Measurements from ENCODE around the gene NEK2. TPM values are rescaled to one million over a fixed set of nuclear protein-coding genes. Genes with fewer than 3 reads are reported as not detected.

Gene NEK2
- total RNA-seq, 1 experiment from 2014 or later: 47.5 TPM

GRCh38 chr1:211656728-211657127 lies 18.7 kb downstream of the NEK2 start:
- H3K9me3 ChIP-seq (ENCODE audit: low read length): no peaks in the 10 kb centered on the region
- H3K9ac ChIP-seq (ENCODE audit: low read length): no peak overlapping the region
- no peaks in the 10 kb centered on the region for H3K27me3 ChIP-seq (ENCODE audit: low read length)
- H3K36me3 ChIP-seq (ENCODE audit: low read depth, low read length): no peaks in the 10 kb centered on the region
- H3K79me2 ChIP-seq (ENCODE audit: low read length): no peaks in the 10 kb centered on the region
- intact Hi-C loops (cut with micrococcal nuclease): no loop called here
- DNase-seq: no peak
- ChIA-PET CTCF (no interaction called here), POLR2A (ENCODE audit: unreplicated experiment) (no interaction called here)
- H3K9me2 ChIP-seq (replicated peaks; ENCODE audit: low read length): no peaks in the 10 kb centered on the region
- H3F3A ChIP-seq (ENCODE audit: low read length, unreplicated experiment): no peaks in the 10 kb centered on the region
- no peak overlapping the region for H3K4me2 ChIP-seq (ENCODE audit: low read length)
- H3K4me3 ChIP-seq (ENCODE audit: low read length): no peak overlapping the region
- no peaks in the 10 kb centered on the region for H4K20me1 ChIP-seq (ENCODE audit: low read length)
- H3K27ac ChIP-seq (ENCODE audit: low read length): no peak overlapping the region
- TF ChIP-seq EZH2 (IDR thresholded peaks at IDR 0.05; ENCODE audit: low read length, unreplicated experiment): no peak
- TF ChIP-seq CTCF (conservative IDR thresholded peaks at IDR 0.05; ENCODE audit: low read depth, low read length): no peak
- TF ChIP-seq EZH2phosphoT487 (IDR thresholded peaks at IDR 0.05; ENCODE audit: borderline replicate concordance, low read length): no peak
- peaks cover 13% of the 10 kb centered on the region for H3K4me1 ChIP-seq (ENCODE audit: insufficient read depth, low read length)
- no peak overlapping the region for H2AFZ ChIP-seq (ENCODE audit: low read length)
- no TSS peak for BruUV-seq (replicated peaks)
- no peak for ATAC-seq

DNA sequence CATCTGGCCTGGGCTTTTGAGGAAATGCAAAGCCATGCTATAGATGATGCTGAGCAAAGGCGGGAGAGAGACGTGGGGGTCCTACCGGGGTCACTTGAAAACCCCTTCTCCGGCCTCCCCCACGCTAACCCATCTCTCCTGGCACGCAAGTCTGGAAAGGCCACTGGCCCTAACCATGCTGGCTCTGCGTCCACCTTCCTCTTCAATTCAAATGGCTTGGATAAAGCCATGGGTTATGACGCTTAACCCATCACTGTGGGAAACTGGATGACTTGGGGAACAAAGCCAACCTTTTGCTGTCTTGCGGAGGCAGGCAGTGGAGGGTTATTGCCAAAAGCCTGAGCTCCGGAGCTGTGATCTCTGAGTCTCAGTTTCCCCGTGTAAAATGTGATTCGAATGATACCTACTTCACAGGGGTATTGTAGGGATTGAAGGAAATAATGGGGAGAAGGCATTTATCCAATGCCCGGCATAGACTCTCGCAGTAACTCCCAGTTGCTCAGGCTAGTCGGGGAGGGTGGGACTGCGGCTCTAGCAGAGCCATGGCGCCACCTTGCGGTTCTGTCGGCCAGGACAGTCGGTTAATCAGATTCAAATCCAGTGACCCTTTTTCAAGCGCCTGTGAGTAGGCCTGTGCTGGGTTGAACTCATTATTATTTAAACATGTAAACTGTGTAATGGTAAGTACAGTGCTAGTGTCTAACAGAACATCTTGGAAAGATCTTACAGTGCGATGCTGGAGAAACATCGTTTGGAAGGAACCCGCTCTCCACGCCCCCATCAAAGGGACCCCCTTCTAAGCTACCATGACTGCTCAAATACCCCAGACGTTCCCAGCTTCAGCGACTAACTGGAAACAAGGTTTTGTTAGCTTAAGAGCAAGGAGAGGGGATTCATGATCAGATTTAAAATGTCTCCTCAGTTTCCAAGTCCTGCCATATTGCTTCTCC lies 20.3 kb downstream of the NEK2 start:
- peaks cover 13% of the 10 kb centered on the region for H3K4me1 ChIP-seq (ENCODE audit: insufficient read depth, low read length)
- H3K9me3 ChIP-seq (ENCODE audit: low read length): no peaks in the 10 kb centered on the region
- H4K20me1 ChIP-seq (ENCODE audit: low read length): no peaks in the 10 kb centered on the region
- no peaks in the 10 kb centered on the region for H3K79me2 ChIP-seq (ENCODE audit: low read length)
- DNase-seq: peak; percentile 93
- H3K4me2 ChIP-seq (ENCODE audit: low read length): peak overlapping the region; percentile 52
- no peaks in the 10 kb centered on the region for H3K36me3 ChIP-seq (ENCODE audit: low read depth, low read length)
- peak; percentile 88 for ATAC-seq
- no peak overlapping the region for H3K27ac ChIP-seq (ENCODE audit: low read length)
- H3K9me2 ChIP-seq (replicated peaks; ENCODE audit: low read length): no peaks in the 10 kb centered on the region
- no peak overlapping the region for H3K9ac ChIP-seq (ENCODE audit: low read length)
- no peaks in the 10 kb centered on the region for H3F3A ChIP-seq (ENCODE audit: low read length, unreplicated experiment)
- intact Hi-C loops (cut with micrococcal nuclease): loop anchor here (1.0 kb wide), 4 partner anchors 76 to 332 kb away; partner anchors contain the start of gene SLC30A1
- CTCF ChIA-PET: interaction anchor here (0.6 kb wide), 1 partner anchor 96 kb away, joined by 3 read pairs; no protein-coding TSS in a partner anchor
- TF ChIP-seq EZH2phosphoT487 (IDR thresholded peaks at IDR 0.05; ENCODE audit: borderline replicate concordance, low read length) (no peak), CTCF (conservative IDR thresholded peaks at IDR 0.05; ENCODE audit: low read depth, low read length) (peak; percentile 99), EZH2 (IDR thresholded peaks at IDR 0.05; ENCODE audit: low read length, unreplicated experiment) (no peak)
- POLR2A ChIA-PET (ENCODE audit: unreplicated experiment): no interaction called here
- H3K4me3 ChIP-seq (ENCODE audit: low read length): no peak overlapping the region
- no TSS peak for BruUV-seq (replicated peaks)
- H3K27me3 ChIP-seq (ENCODE audit: low read length): no peaks in the 10 kb centered on the region
- H2AFZ ChIP-seq (ENCODE audit: low read length): no peak overlapping the region

All from PC-3 (cell line).